T-helper 9 cell (primary cell): Measurements from ENCODE around the gene FXYD6.
"Not testable (repeated sequence)": the region's sequence is repeated elsewhere in the genome, so short reads cannot be mapped to it uniquely, and the experiment has no call there.

Source experiments
- DNase-seq: peaks from one replicate; pipeline ENCODE4 v3.0.0-alpha.2; 2020
- total RNA-seq, 2 donors: gene quantifications; one replicate each; lab custom pipeline; 2026; lab: John Stamatoyannopoulos, UW

FXYD6 gene, protein sequence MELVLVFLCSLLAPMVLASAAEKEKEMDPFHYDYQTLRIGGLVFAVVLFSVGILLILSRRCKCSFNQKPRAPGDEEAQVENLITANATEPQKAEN
- total RNA-seq: 0 reads per million in 2 donors

DNA sequence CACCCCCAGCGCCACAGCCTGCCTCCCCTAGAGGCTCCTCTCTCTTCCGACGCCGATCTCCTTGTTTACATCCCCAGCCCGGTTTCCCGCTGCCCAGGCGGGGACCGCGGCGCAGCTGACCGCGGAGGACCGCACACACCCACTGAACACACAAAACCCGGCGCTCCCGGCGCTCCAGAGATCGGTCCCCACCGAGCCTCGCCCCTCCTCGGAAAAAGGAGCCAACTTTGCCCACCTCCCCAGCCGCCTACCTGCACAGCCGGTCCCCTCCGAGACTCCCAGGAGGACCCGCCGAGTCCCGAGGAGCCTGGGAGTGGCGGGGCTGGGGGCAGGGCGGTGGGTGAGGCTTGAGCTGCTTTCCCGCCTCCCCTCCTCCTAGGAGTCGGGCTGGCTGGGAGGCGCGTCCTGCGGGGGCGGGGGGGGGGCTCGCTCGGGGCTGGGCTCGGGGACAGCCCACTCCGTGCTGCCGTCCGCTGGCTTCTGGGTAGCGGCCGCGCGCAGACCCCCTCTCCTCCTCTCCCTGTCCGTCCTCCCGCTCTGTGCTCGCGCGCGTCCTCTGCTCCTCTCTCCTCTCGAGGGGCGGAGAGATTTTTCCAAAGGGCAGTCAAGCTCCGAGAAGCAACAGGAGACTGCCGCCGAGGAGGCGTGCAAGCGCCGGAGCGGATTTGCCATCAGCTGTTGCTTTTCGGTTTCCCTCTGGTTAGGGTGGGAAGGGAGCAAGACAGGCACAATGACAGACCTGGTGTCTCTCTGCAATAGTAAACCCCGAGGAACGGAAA is at the start of gene FXYD6:
Gene FXYD6, minus strand, starts transcription at position 318 of the 779 bp plus-strand sequence. CDS start 33,882 bp downstream, outside the sequence.
- DNase-seq: no peak

DNA sequence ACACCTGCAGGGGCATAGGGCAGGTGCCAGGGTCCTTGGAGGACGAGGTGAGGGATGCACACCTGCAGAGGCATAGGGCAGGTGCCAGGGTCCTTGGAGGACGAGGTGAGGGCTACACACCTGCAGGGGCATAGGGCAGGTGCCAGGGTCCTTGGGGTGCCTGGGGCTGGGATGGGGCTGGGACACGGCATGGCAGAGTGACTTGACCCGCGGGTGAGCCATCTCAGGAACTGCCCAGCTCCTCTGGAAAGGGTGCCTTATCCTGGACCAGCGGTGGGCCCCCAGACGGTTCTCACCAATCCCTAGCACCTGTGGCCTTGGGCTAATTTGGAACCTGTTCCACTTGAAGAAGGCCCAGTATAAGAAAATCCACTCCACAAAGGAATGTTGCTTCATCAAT is 49.7 kb upstream of the FXYD6 start:
- DNase-seq: not testable (repeated sequence)

- no peak for DNase-seq
Observed at GRCh38 chr11:117925198-117925925, 48.9 kb upstream of the FXYD6 start.

DNA sequence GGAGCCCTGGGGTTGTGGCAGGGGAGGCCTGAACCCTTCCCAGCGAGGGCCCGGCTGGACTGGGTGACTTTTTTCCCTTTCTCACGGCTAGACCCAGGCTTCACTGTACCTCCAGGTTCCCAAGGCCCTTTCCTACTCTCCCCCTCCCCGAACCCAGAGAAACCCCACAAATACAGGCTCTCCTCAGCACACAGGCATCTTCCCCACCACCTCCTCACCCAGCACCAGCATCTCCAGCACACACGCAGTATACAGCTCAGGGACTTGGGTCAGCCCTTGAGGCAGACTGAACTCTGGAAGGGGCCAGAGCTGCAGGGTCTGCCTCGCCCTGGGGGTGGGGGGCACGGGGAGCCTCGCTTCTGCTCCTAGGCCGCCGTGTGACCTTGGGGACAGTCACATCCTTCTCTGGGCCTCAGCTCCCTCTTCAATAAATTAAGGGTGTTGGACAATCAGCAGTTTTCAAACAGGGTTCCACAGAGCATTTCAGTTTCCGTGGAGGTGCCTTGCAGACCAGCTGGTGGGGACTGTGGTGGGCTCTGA is 48.2 kb upstream of the FXYD6 start:
- no peak for DNase-seq

DNA sequence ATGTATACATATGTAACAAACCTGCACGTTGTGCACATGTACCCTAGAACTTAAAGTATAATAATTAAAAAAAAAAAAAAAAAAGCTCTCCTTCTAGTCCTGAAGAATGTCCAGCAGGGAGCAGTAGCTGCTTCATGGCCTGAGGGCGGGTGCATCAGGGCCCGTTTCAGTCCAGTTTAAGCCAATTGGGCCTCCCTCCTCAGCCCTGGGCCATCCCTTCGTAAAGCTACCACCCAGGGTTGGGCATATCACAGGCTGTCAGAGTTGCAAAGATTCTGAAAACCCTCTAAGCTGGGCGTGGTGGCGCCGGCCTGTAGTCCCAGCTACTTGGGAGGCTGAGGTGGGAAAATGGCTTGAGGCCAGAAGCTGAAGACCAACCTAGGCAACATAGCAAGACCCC is 47.3 kb upstream of the FXYD6 start:
- DNase-seq: no peak

GRCh38 chr11:117923275-117923674 is 46.8 kb upstream of the FXYD6 start:
- DNase-seq: no peak

DNA sequence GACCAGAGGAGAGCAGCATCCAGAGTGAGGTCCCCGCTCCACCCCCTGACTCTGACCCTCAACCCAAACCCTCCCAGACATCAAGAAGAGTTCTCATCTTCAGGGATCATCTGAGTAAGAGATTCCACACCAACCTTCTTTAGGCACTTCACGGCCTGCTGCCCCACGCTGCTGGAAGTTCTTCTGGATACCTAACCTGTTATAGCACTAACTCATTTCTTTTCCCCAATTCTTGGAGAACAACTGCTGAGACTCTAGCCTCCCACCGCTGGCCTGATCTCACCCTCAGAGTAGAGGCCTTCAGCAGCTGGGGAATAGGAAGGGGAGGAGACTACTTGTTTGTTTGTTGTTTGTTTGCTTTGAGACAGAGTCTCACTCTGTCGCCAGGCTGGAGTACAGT is 45.4 kb upstream of the FXYD6 start:
- DNase-seq: no peak

- no peak for DNase-seq
Observed at GRCh38 chr11:117921456-117921855, 45.0 kb upstream of the FXYD6 start.

GRCh38 chr11:117919781-117920221 is 43.3 kb upstream of the FXYD6 start:
- DNase-seq: no peak

GRCh38 chr11:117919341-117919740 is 42.9 kb upstream of the FXYD6 start:
- no peak for DNase-seq

GRCh38 chr11:117918366-117919255 is 42.2 kb upstream of the FXYD6 start:
- DNase-seq: no peak

DNA sequence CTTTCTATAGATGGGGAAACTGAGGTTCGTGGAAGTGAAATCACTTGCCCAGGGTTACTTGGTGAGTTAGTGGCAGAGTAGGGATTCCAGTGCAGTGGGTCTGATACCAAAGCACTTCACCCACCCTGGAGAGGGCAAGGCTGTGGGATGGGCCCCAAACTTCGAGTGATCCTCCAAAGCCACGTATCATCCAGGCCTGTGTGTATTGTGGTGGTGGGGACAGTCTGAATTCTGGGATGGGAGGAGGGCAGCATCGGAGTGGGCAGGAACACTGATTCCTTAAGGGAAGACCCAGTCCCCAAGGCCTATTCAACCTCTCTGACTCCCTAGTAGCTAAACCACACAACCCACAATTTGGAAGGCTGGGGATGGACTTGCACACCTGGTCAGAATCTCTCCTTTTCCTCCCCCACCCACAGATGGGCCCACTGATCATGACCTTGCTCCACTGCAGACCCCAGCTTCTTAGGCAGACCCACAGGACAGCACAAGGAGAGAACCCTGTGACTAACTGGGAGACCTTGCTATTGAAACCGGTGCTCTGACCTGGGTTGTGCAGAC is 41.2 kb upstream of the FXYD6 start:
- DNase-seq: no peak

DNA sequence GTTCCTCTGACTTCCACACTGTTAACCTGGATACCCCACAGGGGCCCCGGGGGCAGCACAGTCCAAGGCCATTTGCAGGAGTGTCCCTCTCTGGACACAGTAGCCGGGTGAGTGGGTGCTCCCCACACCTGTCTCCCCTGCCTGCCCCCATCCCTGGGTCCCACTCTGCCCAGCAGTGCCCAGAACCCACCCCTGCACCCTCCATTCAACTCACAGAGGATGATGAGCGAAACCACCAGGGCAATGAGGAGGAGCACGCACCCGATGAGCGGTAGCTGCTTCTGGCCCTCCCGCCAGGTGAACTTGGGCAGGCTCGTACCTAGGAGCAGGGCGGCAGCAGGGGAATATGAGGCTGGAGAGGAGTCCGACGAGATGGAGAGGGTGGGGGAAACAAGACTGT is 40.5 kb upstream of the FXYD6 start:
- DNase-seq: no peak

GRCh38 chr11:117915672-117916235 is 39.3 kb upstream of the FXYD6 start:
- no peak for DNase-seq

DNA sequence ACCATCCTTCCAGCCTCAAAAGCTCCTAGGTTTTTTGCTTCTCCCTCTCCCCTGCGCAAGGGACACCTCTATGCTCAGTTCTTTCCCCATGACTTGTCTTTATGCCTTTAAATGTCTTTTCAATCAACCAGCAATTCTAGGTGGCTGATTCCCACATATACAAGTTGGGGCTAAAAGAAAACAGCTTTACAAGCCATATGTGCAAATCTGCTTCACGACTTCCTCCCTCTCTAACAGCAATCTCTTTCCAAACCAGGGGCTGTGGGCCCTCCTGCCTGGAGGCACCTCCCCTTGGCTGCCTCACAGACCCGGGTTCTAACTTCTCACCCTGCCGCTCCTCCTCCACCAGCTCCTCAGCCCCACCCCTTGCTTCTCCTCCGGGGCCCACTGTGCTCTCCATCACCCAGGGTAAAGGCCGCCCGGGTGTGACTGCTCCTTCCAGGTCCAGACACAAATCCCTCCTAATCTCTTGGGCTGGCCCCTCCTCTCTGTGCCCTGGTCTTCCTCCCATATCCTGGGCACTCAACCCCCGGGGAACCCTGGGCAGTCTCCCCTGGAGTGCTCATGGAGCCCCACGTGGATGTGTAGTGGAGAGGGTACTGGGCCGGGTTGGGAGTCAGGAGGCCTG is 38.6 kb upstream of the FXYD6 start:
- DNase-seq: no peak

DNA sequence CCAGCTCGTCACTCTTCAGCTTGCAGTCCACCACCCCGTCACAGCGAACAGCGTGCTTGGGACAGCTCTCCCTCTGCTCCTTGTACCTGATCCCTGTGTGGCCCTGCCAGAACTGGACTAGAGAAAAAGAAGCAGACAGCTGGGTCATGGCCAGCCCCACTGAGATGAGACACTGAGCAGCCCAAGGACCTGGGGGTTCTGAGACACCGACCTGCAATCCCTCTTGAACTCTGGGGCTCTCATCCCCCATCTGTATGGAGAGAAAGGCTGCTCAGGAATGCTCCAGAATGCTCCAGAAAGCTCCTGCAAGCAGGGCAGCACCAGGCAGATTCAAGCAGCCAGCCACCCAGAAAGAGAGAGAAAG is 37.9 kb upstream of the FXYD6 start:
- no peak for DNase-seq

GRCh38 chr11:117913736-117914397 is 37.4 kb upstream of the FXYD6 start:
- DNase-seq: no peak

DNA sequence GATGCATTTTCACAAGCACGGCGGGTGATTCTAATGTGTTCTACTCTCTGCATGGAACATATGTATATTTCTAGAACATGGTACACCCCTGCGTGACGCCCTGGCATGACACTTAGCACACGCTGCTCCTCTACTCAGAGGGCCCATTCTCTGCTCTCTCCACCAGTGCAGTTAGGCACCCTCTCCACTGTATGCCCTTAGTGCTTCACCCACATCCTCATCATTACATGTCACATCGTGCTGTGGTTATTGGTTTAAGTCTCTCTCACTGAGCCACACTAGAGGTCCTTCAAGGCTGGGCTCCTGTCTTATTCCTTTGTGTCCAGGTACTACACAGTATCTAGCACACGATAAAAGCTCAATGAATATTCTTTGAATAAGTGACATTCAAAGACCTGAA is 36.0 kb upstream of the FXYD6 start:
- no peak for DNase-seq

DNA sequence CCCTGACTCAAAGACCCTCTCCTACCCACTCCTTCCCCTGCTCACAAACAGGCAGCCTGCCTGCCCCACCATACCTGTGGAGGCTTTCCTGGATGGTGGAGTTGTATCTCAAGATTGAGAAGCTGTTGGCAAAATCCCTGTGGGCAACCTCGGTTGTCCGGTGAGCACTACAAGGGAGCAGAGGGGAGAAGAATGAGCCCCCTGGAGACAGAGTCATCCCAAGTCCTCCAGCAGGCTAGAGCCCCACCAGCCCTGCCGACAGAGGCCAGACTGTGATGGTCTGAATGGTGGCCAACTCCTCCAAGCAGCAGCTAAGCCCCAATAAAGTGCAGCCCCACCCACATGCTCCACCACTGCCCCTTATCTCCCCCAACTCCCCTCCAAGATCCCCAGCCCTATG is 35.2 kb upstream of the FXYD6 start:
- no peak for DNase-seq

DNA sequence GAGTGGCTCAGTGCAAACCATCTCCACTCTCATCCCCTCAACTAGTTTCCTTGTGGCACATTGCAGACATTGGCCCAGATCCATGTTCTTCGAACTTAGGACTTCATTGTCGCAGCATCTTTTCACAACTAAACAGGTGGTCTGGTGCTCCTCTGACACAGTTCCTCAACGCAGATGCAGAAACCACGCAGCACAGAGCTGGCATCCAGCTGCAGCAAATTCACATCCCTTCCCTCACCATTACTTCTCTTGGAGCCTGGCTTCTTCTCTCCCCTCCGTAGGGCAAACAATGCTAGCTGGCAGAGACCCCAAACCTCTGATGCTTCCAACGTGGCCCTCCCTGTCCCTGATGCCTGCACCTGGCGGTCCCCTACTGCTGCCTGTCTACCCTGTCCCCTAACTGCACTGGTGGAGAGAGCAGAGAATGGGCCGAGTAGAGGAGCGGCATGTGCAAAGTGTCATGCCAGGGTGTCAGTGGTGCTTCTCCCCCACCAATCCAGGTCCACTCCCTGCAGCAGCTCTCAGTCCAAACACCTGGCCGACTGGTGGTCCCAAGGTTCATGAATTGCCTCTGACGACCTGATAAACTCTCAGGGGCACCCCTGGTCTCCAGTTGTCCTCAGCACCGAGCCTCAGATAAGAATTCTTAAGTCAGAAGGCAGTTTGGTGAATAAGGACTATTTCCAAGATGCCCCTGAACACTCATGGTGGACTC is 34.6 kb upstream of the FXYD6 start:
- DNase-seq: no peak
